Astrocyte (in vitro differentiated cells and primary cell): ENCODE measurements around the gene TRIM63. TPM values are rescaled to one million over a fixed set of nuclear protein-coding genes. Genes with fewer than 3 reads are reported as not detected.
"Not testable (repeated sequence)": the region's sequence is repeated elsewhere in the genome, so short reads cannot be mapped to it uniquely, and the experiment has no call there.

Experiments
- DNase-seq: peaks from one replicate; pipeline ENCODE4 v3.0.0-alpha.2; 2010; ENCODE audit warnings: low read depth
- FAIRE-seq: peaks from 2 replicates; lab custom pipeline; 2011; peaks lifted over from hg19 to GRCh38; lab: Jason Lieb, UNC
- H2AFZ ChIP-seq: 2 replicates; pipeline ENCODE4 v1.6.0; 2012; ENCODE audit warnings: low read depth, low read length, inconsistent platforms
- H3K27ac ChIP-seq: 2 replicates; pipeline ENCODE4 v1.5.1; 2011; ENCODE audit warnings: low read depth, low read length, inconsistent platforms
- H3K27me3 ChIP-seq: 2 replicates; pipeline ENCODE4 v1.6.0; 2011; ENCODE audit warnings: low read length, inconsistent platforms; ENCODE audit not compliant: insufficient read depth
- H3K36me3 ChIP-seq: 2 replicates; pipeline ENCODE4 v1.5.1; 2011; ENCODE audit warnings: low read length, inconsistent platforms; ENCODE audit not compliant: insufficient read depth
- H3K4me1 ChIP-seq: 2 replicates; pipeline ENCODE4 v1.5.1; 2011; ENCODE audit warnings: low read length, inconsistent platforms; ENCODE audit not compliant: insufficient read depth
- H3K4me2 ChIP-seq: 2 replicates; pipeline ENCODE4 v1.6.0; 2012; ENCODE audit warnings: low read length, inconsistent platforms
- H3K4me3 ChIP-seq: 2 replicates; pipeline ENCODE4 v1.5.1; 2011; ENCODE audit warnings: low read depth, mild to moderate bottlenecking, low read length, inconsistent platforms; ENCODE audit not compliant: insufficient read depth
- H3K79me2 ChIP-seq: 2 replicates; pipeline ENCODE4 v1.6.0; 2012; ENCODE audit warnings: mild to moderate bottlenecking, low read length, inconsistent platforms; ENCODE audit not compliant: insufficient read depth
- H3K9ac ChIP-seq: 2 replicates; pipeline ENCODE4 v1.6.0; 2012; ENCODE audit warnings: mild to moderate bottlenecking, low read length, inconsistent platforms
- H3K9me3 ChIP-seq: 2 replicates; pipeline ENCODE4 v1.5.1; 2012; ENCODE audit warnings: low read depth, mild to moderate bottlenecking, low read length, inconsistent platforms; ENCODE audit not compliant: insufficient read depth
- H4K20me1 ChIP-seq: 2 replicates; pipeline ENCODE4 v1.6.0; 2012; ENCODE audit warnings: low read length, inconsistent platforms; ENCODE audit not compliant: insufficient read depth
- H3K27ac Mint-ChIP-seq: one replicate; pipeline ENCODE4 v1.8.0; 2021; ENCODE audit warnings: mild to moderate bottlenecking, mixed read lengths; ENCODE audit not compliant: unreplicated experiment
- H3K27me3 Mint-ChIP-seq: one replicate; pipeline ENCODE4 v1.8.0; 2021; ENCODE audit warnings: low read depth, mixed read lengths; ENCODE audit not compliant: unreplicated experiment
- H3K36me3 Mint-ChIP-seq: one replicate; pipeline ENCODE4 v1.8.0; 2021; ENCODE audit warnings: low read depth, mixed read lengths; ENCODE audit not compliant: unreplicated experiment
- H3K4me1 Mint-ChIP-seq: one replicate; pipeline ENCODE4 v1.8.0; 2021; ENCODE audit warnings: low read depth, mixed read lengths; ENCODE audit not compliant: unreplicated experiment
- H3K4me3 Mint-ChIP-seq: one replicate; pipeline ENCODE4 v1.8.0; 2021; ENCODE audit warnings: mild to moderate bottlenecking, moderate library complexity, mixed read lengths; ENCODE audit not compliant: unreplicated experiment
- H3K9me3 Mint-ChIP-seq: one replicate; pipeline ENCODE4 v1.8.0; 2021; ENCODE audit warnings: mild to moderate bottlenecking, mixed read lengths; ENCODE audit not compliant: unreplicated experiment
- EZH2 ChIP-seq: IDR thresholded peaks from 2 replicates; pipeline ENCODE4 v1.6.1; 2012; ENCODE audit warnings: mild to moderate bottlenecking, low read length, inconsistent platforms; ENCODE audit not compliant: insufficient read depth
- total RNA-seq: library from RNA; stranded (reverse); gene quantifications from 2 replicates; pipeline ENCODE4 v1.2.1, GENCODE V29; 2021
- TF ChIP-seq, protein P1 (sequence below): IDR thresholded peaks from 2 replicates; pipeline ENCODE4 v1.5.1; 2011; ENCODE audit warnings: low read depth, mild to moderate bottlenecking, inconsistent platforms, low read length, moderate library complexity; ENCODE audit not compliant: insufficient read depth

TRIM63 gene
- total RNA-seq, 1 donor from 2014 or later = not detected

DNA sequence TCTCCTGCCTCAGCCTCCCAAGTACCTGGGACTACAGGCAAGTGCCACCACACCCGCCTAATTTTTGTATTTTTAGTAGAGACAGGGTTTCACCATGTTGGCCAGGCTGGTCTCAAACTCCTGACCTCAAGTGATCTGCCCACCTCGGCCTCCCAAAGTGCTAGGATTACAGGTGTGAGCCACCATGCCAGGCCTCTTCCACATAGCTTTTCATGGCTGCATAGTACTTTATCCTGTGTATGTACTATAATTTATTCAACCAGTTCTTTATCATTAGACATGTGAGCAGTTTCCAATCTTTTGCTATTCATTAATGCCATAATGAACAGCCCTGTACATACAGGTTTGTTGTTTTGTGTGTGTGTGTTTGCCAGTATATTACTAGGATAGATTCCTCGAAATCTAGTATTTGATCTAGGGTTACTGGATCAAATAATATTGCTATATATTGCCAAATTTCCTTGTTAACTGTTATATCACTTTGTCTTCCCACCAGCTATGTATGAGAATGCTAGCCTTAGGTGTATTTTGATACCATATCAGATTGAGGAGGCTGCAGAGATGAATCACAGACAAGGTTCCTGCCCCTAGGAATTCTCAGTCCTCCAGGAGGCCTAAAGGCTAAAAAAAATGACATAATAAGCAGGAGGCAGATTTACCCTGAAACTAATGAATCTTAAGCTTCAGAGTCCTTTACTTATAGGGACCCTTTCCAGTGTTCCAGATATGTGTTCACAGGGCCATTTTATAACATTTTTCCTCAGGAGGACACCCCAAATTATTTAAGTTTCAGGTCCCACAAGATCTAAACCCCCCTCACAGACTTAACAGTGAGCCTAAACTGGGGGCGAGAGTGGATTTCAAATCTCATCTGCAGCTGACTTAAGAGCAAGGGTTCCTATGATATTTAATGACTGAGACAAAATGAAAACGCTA, 42.1 kb upstream of the TRIM63 start:
- Histone ChIP-seq H3K36me3 (no peaks in the 10 kb centered on the region), H3K9ac (no peak overlapping the region), H3K79me2 (peaks cover 14% of the 10 kb centered on the region), H3K4me3 (no peak overlapping the region), H3K9me3 (no peaks in the 10 kb centered on the region), H2AFZ (no peak overlapping the region), H3K4me1 (peaks cover 15% of the 10 kb centered on the region), H3K27ac (no peak overlapping the region), H3K4me2 (peak overlapping the region; percentile 93), H3K27me3 (no peaks in the 10 kb centered on the region), H4K20me1 (no peaks in the 10 kb centered on the region)
- Mint-ChIP-seq H3K27me3 (peaks cover 4% of the 10 kb centered on the region), H3K36me3 (no peaks in the 10 kb centered on the region), H3K4me3 (peak overlapping the region; percentile 94), H3K9me3 (no peaks in the 10 kb centered on the region), H3K27ac (no peak overlapping the region), H3K4me1 (peaks cover 7% of the 10 kb centered on the region)
- FAIRE-seq (no peak), DNase-seq (no peak)
- TF ChIP-seq, protein P1, sequence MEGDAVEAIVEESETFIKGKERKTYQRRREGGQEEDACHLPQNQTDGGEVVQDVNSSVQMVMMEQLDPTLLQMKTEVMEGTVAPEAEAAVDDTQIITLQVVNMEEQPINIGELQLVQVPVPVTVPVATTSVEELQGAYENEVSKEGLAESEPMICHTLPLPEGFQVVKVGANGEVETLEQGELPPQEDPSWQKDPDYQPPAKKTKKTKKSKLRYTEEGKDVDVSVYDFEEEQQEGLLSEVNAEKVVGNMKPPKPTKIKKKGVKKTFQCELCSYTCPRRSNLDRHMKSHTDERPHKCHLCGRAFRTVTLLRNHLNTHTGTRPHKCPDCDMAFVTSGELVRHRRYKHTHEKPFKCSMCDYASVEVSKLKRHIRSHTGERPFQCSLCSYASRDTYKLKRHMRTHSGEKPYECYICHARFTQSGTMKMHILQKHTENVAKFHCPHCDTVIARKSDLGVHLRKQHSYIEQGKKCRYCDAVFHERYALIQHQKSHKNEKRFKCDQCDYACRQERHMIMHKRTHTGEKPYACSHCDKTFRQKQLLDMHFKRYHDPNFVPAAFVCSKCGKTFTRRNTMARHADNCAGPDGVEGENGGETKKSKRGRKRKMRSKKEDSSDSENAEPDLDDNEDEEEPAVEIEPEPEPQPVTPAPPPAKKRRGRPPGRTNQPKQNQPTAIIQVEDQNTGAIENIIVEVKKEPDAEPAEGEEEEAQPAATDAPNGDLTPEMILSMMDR = no peak
- TF ChIP-seq EZH2 = no peak

DNA sequence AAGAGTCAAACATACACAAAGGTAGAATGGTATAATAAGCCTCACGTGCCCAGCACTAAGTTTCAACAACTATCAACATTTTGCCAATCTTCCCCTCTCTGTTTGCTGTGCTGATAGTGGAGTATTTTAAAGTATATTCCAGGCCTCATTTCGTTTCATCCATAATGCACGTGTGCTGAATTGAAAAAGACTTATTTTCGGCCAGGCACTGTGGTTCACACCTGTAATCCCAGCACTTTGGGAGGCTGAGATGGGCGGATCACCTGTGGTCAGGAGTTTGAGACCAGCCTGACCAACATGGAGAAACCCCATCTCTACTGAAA, 37.8 kb upstream of the TRIM63 start:
- H3K27me3 Mint-ChIP-seq, H3K9me3 Mint-ChIP-seq, H2AFZ ChIP-seq, H3K36me3 ChIP-seq, H4K20me1 ChIP-seq, H3K4me2 ChIP-seq, DNase-seq, H3K9me3 ChIP-seq, H3K4me3 ChIP-seq, H3K27ac Mint-ChIP-seq, H3K4me3 Mint-ChIP-seq, H3K79me2 ChIP-seq, H3K9ac ChIP-seq, H3K27ac ChIP-seq, H3K36me3 Mint-ChIP-seq, FAIRE-seq, H3K27me3 ChIP-seq: not testable (repeated sequence)
- peaks cover 15% of the 10 kb centered on the region for H3K4me1 Mint-ChIP-seq
- peaks cover 24% of the 10 kb centered on the region for H3K4me1 ChIP-seq

DNA sequence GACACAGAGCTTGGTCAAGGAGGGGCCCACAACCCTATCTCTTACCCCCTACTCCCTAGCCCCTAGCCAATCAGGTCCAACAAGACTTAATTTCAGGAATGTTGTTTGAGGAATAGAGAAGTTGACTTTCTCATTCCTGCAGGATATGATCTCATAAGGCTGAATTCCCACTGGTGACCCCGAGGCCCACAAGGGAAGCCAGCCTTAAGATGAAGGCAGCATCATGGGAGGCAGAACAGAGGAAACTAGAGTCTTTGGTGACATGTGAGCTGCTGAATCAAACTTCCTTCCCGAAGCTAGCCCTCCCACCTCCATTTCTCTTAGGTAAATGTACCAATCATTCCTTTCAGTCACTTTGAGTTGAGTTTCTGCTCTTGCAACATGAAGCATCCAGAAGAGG, 35.1 kb upstream of the TRIM63 start:
- TF ChIP-seq, protein P1 = no peak
- no peak for TF ChIP-seq EZH2
- H3K9ac ChIP-seq = peak overlapping the region; percentile 8
- Mint-ChIP-seq H3K4me3 (no peak overlapping the region), H3K4me1 (peaks cover 18% of the 10 kb centered on the region), H3K36me3 (no peaks in the 10 kb centered on the region), H3K27me3 (peaks cover 4% of the 10 kb centered on the region), H3K27ac (peak overlapping the region; percentile 93), H3K9me3 (no peaks in the 10 kb centered on the region)
- H3K4me3 ChIP-seq = no peak overlapping the region
- no peak for FAIRE-seq
- peak overlapping the region; percentile 54 for H2AFZ ChIP-seq
- H4K20me1 ChIP-seq = no peaks in the 10 kb centered on the region
- peak overlapping the region; percentile 25 for H3K4me2 ChIP-seq
- DNase-seq = no peak
- H3K36me3 ChIP-seq = no peaks in the 10 kb centered on the region
- H3K4me1 ChIP-seq = peaks cover 28% of the 10 kb centered on the region
- H3K27ac ChIP-seq = peak overlapping the region; percentile 2
- H3K27me3 ChIP-seq = no peaks in the 10 kb centered on the region
- no peaks in the 10 kb centered on the region for H3K9me3 ChIP-seq
- H3K79me2 ChIP-seq = no peaks in the 10 kb centered on the region
